ENCODE data around the gene AEN.

Gene AEN

DNA sequence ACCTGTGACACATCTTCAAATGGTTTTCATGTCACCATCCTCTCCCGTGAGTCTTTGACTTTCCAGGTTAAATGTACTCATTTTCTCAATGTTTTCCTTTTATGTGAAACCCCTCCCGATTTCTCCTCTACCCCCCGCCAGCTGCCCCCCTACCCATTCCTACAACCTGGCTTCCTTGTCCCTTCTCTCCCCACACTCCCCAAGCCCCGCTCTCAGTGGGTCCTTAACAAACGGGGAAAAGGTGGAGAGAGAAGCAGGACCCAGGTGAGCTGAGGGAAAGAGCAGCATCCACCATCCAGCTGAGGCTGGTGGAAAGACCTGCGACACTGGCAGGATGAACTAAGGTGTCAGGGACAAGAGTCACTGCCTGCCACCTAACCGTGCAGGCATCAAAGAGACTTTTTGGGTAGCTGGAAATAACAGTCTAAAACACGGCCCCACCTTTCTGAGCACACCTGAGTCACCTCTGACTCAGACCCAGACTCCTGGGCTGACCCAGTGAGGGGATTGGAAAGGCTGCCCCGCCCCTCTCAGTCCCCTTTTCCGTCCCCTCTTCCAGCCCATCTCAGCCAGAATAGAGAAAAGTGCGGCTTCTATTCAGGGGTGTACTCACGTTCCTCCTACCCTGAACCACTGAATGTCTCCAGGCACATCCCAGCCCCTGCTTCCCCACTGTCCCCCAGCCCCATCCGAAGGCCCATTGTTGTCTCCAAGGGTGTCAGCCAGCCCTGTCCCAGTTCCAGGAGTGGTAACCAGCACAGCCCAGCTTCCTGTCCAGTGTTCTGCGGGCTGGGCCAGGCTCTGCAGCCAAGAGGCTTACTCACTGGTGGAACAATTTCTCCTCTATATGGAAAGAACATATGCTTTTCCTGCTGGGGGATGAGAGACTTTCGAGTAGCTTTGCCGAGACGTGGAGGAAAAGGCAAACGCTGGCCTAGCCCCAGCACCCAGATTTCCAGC is 38.1 kb downstream of the AEN start:
- DNase-seq (ENCODE audit: low read depth, low spot score): no peak
- no peak overlapping the region for H3K4me3 ChIP-seq
- TF ChIP-seq FOXP2 (optimal IDR thresholded peaks at IDR 0.05; ENCODE audit: control extremely low read depth, extremely low read length, insufficient read depth): no peak
- TF ChIP-seq POLR2AphosphoS5 (IDR thresholded peaks at IDR 0.05; ENCODE audit: borderline replicate concordance, low read depth, low read length): no peak
- TF ChIP-seq EZH2 (IDR thresholded peaks at IDR 0.05): no peak
- H3K9ac ChIP-seq (ENCODE audit: insufficient read length): no peak overlapping the region
- H3K36me3 ChIP-seq (ENCODE audit: insufficient read depth, low read length): no peaks in the 10 kb centered on the region
- no peak overlapping the region for H3K27ac ChIP-seq
- no peaks in the 10 kb centered on the region for H3K9me3 ChIP-seq (ENCODE audit: low read depth, low read length)

DNA sequence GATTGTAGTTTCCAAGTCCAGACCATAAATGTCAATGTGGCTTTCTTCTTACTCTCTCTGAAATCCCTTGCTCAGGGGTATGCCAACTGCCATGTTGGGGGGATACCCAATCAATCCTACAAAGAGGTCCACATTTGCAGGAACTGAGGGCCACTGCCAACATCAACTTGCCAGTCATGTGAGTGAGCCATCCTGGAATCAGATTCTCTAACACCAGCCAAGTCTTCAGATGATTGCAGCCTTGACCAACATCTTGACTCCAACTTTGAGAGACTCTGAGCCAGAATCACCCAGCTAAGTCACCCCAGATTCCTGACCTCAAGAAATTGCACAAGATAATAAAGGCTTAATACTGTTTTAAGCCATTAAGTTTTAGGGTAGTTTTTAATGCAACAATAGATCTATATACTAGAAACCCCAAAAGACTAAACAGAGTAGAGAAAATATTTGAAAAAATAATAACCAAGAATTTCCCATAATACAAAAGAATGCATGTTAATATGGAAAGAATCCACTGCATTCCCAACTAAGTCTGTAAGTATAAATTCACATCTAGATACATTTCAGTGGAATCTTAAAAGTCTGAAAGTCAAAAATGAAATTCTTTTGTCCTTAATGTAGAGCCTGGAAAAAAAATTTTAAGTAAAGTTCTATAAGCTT is 40.0 kb downstream of the AEN start:
- no peak overlapping the region for H3K4me3 ChIP-seq
- H3K9ac ChIP-seq (ENCODE audit: insufficient read length): no peak overlapping the region
- no peak for TF ChIP-seq POLR2AphosphoS5 (IDR thresholded peaks at IDR 0.05; ENCODE audit: borderline replicate concordance, low read depth, low read length)
- TF ChIP-seq EZH2 (IDR thresholded peaks at IDR 0.05): no peak
- TF ChIP-seq FOXP2 (optimal IDR thresholded peaks at IDR 0.05; ENCODE audit: control extremely low read depth, extremely low read length, insufficient read depth): no peak
- no peaks in the 10 kb centered on the region for H3K9me3 ChIP-seq (ENCODE audit: low read depth, low read length)
- H3K27ac ChIP-seq: no peak overlapping the region
- no peak for DNase-seq (ENCODE audit: low read depth, low spot score)
- no peaks in the 10 kb centered on the region for H3K36me3 ChIP-seq (ENCODE audit: insufficient read depth, low read length)

- H3K4me3 ChIP-seq: no peak overlapping the region
- DNase-seq (ENCODE audit: low read depth, low spot score): no peak
- no peak overlapping the region for H3K9ac ChIP-seq (ENCODE audit: insufficient read length)
- TF ChIP-seq EZH2 (IDR thresholded peaks at IDR 0.05) (no peak), FOXP2 (optimal IDR thresholded peaks at IDR 0.05; ENCODE audit: control extremely low read depth, extremely low read length, insufficient read depth) (no peak), POLR2AphosphoS5 (IDR thresholded peaks at IDR 0.05; ENCODE audit: borderline replicate concordance, low read depth, low read length) (no peak)
- no peaks in the 10 kb centered on the region for H3K9me3 ChIP-seq (ENCODE audit: low read depth, low read length)
- H3K27ac ChIP-seq: no peak overlapping the region
- H3K36me3 ChIP-seq (ENCODE audit: insufficient read depth, low read length): no peaks in the 10 kb centered on the region
These were observed 40.8 kb downstream of the AEN start for GRCh38 chr15:88661761-88662556.

- H3K27ac ChIP-seq: no peak overlapping the region
- H3K9me3 ChIP-seq (ENCODE audit: low read depth, low read length): no peaks in the 10 kb centered on the region
- no peak overlapping the region for H3K9ac ChIP-seq (ENCODE audit: insufficient read length)
- no peak for DNase-seq (ENCODE audit: low read depth, low spot score)
- no peaks in the 10 kb centered on the region for H3K36me3 ChIP-seq (ENCODE audit: insufficient read depth, low read length)
- H3K4me3 ChIP-seq: no peak overlapping the region
- TF ChIP-seq POLR2AphosphoS5 (IDR thresholded peaks at IDR 0.05; ENCODE audit: borderline replicate concordance, low read depth, low read length): no peak
- no peak for TF ChIP-seq EZH2 (IDR thresholded peaks at IDR 0.05)
- TF ChIP-seq FOXP2 (optimal IDR thresholded peaks at IDR 0.05; ENCODE audit: control extremely low read depth, extremely low read length, insufficient read depth): no peak
These were observed 42.0 kb downstream of the AEN start for GRCh38 chr15:88663141-88663621.

- H3K27ac ChIP-seq: no peak overlapping the region
- no peak for DNase-seq (ENCODE audit: low read depth, low spot score)
- no peaks in the 10 kb centered on the region for H3K36me3 ChIP-seq (ENCODE audit: insufficient read depth, low read length)
- H3K9ac ChIP-seq (ENCODE audit: insufficient read length): no peak overlapping the region
- H3K4me3 ChIP-seq: no peak overlapping the region
- H3K9me3 ChIP-seq (ENCODE audit: low read depth, low read length): no peaks in the 10 kb centered on the region
- TF ChIP-seq POLR2AphosphoS5 (IDR thresholded peaks at IDR 0.05; ENCODE audit: borderline replicate concordance, low read depth, low read length): no peak
- no peak for TF ChIP-seq FOXP2 (optimal IDR thresholded peaks at IDR 0.05; ENCODE audit: control extremely low read depth, extremely low read length, insufficient read depth)
- no peak for TF ChIP-seq EZH2 (IDR thresholded peaks at IDR 0.05)
These were observed 43.1 kb downstream of the AEN start for GRCh38 chr15:88664151-88664778.

DNA sequence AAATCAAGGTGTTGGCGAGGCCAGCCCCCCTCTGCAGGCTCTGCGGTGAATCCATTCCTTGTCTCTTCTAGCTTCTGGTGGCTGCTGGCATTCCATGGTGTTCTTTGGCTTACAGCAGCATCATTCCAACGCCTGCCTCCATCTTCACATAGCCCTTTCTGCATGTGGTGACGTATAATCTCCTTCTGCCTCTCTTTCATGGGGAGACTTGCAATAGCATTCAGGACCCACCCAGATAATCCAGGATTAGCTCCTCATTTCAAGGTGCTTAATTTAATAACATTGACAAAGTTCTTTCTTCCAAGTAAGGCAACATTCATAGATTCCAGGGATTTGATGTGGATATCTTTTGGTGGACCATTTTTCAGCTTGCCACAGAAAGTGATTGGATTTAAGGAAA is 53.5 kb downstream of the AEN start:
- no peak for DNase-seq (ENCODE audit: low read depth, low spot score)
- H3K4me3 ChIP-seq: no peak overlapping the region

DNA sequence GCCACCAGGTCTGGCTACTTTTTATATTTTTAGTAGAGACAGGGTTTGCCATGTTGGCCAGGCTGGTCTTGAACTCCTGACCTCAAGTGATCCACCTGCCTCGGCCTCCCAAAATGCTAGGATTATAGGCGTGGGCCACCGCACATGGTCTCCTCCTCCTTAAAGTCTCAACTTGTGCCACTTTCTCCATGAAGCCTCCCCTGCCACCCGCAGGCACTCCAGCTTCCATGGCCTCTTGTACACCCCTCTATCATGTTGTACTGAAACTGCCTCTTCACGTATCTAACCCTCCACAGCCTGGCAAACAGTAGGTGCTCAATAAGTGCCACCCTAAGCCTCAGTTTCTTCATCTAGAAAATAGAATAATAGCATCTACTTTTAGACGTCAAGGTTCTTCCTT is 57.6 kb downstream of the AEN start:
- H3K9me3 ChIP-seq (ENCODE audit: low read depth, low read length): no peaks in the 10 kb centered on the region
- H3K36me3 ChIP-seq (ENCODE audit: insufficient read depth, low read length): no peaks in the 10 kb centered on the region
- no peak overlapping the region for H3K9ac ChIP-seq (ENCODE audit: insufficient read length)
- no peak for DNase-seq (ENCODE audit: low read depth, low spot score)
- H3K4me3 ChIP-seq: no peak overlapping the region
- H3K27ac ChIP-seq: no peak overlapping the region
- TF ChIP-seq POLR2AphosphoS5 (IDR thresholded peaks at IDR 0.05; ENCODE audit: borderline replicate concordance, low read depth, low read length): no peak
- TF ChIP-seq FOXP2 (optimal IDR thresholded peaks at IDR 0.05; ENCODE audit: control extremely low read depth, extremely low read length, insufficient read depth): no peak
- TF ChIP-seq EZH2 (IDR thresholded peaks at IDR 0.05): no peak

More for the DNA sequence above, 53.5 kb downstream of the AEN start:
- TF ChIP-seq POLR2AphosphoS5 (IDR thresholded peaks at IDR 0.05; ENCODE audit: borderline replicate concordance, low read depth, low read length) (no peak), FOXP2 (optimal IDR thresholded peaks at IDR 0.05; ENCODE audit: control extremely low read depth, extremely low read length, insufficient read depth) (no peak), EZH2 (IDR thresholded peaks at IDR 0.05) (no peak)
- no peak overlapping the region for H3K27ac ChIP-seq
- no peaks in the 10 kb centered on the region for H3K9me3 ChIP-seq (ENCODE audit: low read depth, low read length)
- H3K36me3 ChIP-seq (ENCODE audit: insufficient read depth, low read length): no peaks in the 10 kb centered on the region
- H3K9ac ChIP-seq (ENCODE audit: insufficient read length): no peak overlapping the region
